Ascending aorta (tissue), 2 donors: Measurements from ENCODE around the gene LAMA5. TPM values are rescaled to one million over a fixed set of nuclear protein-coding genes. Genes with fewer than 3 reads are reported as not detected.

ENCODE experiments used
- DNase-seq, 2 donors: peaks; one replicate each; pipeline ENCODE4 v3.0.0-alpha.2; 2019; ENCODE audit warnings: low spot score in 2 of 2
- H3K27ac ChIP-seq, 2 donors: fragments of 200-600 bp; sonication (generic); one replicate each; pipeline ENCODE4 v1.5.1; 2016 to 2017; ENCODE audit warnings: mild to moderate bottlenecking in 1 of 2
- H3K27me3 ChIP-seq: fragments of 200-600 bp; sonication (generic); one replicate; pipeline ENCODE4 v1.5.1; 2017
- H3K36me3 ChIP-seq, 2 donors: fragments of 200-600 bp; sonication (generic); one replicate each; pipeline ENCODE4 v1.5.1; 2016
- H3K4me1 ChIP-seq, 2 donors: fragments of 200-600 bp; sonication (generic); one replicate each; pipeline ENCODE4 v1.5.1; 2016 to 2017; ENCODE audit warnings: mild to moderate bottlenecking in 1 of 2
- H3K4me3 ChIP-seq, 2 donors: fragments of 200-600 bp; sonication (generic); one replicate each; pipeline ENCODE4 v1.5.1; 2016 to 2017; ENCODE audit warnings: mild to moderate bottlenecking in 1 of 2
- H3K9me3 ChIP-seq, 2 donors: fragments of 200-600 bp; sonication (generic); one replicate each; pipeline ENCODE4 v1.5.1; 2016
- CTCF ChIP-seq, 3 experiments: fragments of 200-600 bp in 2 of 3; fragments of 450-650 bp in 1 of 3; sonication (generic) in 2 of 3; IDR thresholded peaks; one replicate each; pipeline ENCODE4 v1.5.1; 2016 to 2019; ENCODE audit warnings: antibody characterized with exemption in 3 of 3, mild to moderate bottlenecking in 1 of 3, moderate library complexity in 1 of 3
- intact Hi-C: fragments of 100-400 bp; cut with DNase I; formaldehyde crosslinking; loops from one replicate; pipeline ENCODE4 v1.15.1; 2023
- total RNA-seq: library from RNA; depleted of rRNA; stranded (reverse); fragments of >200 nt; gene quantifications from one replicate; pipeline ENCODE4 v1.1.0, GENCODE V29; 2016

LAMA5 gene
- total RNA-seq, 1 donor from 2014 or later, result 469 TPM

- intact Hi-C loops, result loop anchor here (5.0 to 10.0 kb wide), 4 partner anchors 171 to 384 kb away; partner anchors contain the start of genes MTG2, OSBPL2 and TAF4
- no peak for TF ChIP-seq CTCF (IDR thresholded peaks at IDR 0.05)
- H3K4me1 ChIP-seq, result peaks cover 10 to 24% of the 10 kb centered on the region in 2 donors
Measured at GRCh38 chr20:62408055-62408454, 40.9 kb upstream of the LAMA5 start.

DNA sequence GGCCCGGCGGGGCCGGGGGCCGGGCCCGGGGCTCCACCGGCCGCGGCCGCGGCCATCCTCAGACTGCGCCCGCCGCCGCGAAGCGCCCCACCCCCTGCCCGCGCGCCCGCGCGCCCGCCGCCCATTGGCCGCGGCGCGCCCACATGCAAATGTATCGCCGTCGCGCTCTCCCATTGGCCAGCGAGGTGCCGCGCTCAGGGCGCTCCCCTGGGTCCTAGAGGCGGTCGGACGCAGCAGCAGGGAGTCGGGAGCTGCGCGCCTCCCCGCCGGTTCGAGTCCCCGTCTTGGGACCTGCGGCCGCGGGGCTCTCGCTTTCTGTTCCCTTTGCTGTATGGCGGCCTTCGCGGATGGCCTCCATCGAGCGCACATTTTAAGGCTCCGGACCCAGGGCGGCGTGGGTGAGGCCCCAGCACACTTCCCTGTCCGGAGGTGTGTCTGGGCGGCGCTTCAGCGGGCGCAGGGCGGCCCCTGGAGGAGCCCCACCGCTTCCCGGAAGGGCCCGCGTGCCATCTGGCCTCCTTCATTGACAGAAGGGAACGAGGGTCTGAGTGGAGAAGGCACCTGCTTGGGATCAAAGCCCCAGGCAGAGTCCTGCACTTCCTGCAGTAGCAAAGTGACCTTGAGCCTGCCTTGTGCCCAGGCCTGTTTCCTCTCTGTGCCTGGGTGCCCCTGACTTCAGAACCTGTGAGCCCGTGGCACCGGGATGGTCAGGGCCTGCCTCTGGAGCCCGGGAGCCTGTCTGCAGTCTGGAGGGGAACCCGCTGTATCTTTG is 40.3 kb upstream of the LAMA5 start, which contains the start of gene CABLES2:
Gene CABLES2 (minus strand): TSS at position 65 of the 772 bp plus-strand sequence. CDS start 9 bp downstream, at position 56.
- H3K36me3 ChIP-seq, result no peaks in the 10 kb centered on the region
- no peaks in the 10 kb centered on the region for H3K27me3 ChIP-seq
- peak within 1 kb of the TSS; percentile 48 to 72 for H3K27ac ChIP-seq
- intact Hi-C loops, result loop anchor here (1.0 to 10.0 kb wide), 5 partner anchors 20 to 385 kb away; partner anchors contain the start of genes MTG2, OSBPL2, RPS21 and TAF4
- TF ChIP-seq CTCF (IDR thresholded peaks at IDR 0.05), result peak in 1 of 3 experiments; percentile 25
- H3K4me3 ChIP-seq, result peak within 1 kb of the TSS; percentile 69 to 81
- peaks cover 10 to 24% of the 10 kb centered on the region in 2 donors for H3K4me1 ChIP-seq
- H3K9me3 ChIP-seq, result no peaks in the 10 kb centered on the region
- DNase-seq, result peak; percentile 87 to 96

More at GRCh38 chr20:62408055-62408454, 40.9 kb upstream of the LAMA5 start:
- Histone ChIP-seq H3K36me3 (no peaks in the 10 kb centered on the region), H3K27me3 (no peaks in the 10 kb centered on the region), H3K4me3 (no peak overlapping the region), H3K9me3 (no peaks in the 10 kb centered on the region), H3K27ac (no peak overlapping the region)
- DNase-seq, result no peak

- Histone ChIP-seq H3K27me3 (no peaks in the 10 kb centered on the region), H3K4me1 (peaks cover 10 to 24% of the 10 kb centered on the region in 2 donors), H3K36me3 (no peaks in the 10 kb centered on the region), H3K4me3 (peak overlapping the region; percentile 69 to 81), H3K9me3 (no peaks in the 10 kb centered on the region), H3K27ac (peak overlapping the region; percentile 48 to 72)
- no peak for TF ChIP-seq CTCF (IDR thresholded peaks at IDR 0.05)
- DNase-seq, result no peak
- intact Hi-C loops, result loop anchor here (1.0 to 10.0 kb wide), 5 partner anchors 19 to 386 kb away; partner anchors contain the start of genes MTG2, OSBPL2, RPS21 and TAF4
Measured at GRCh38 chr20:62406635-62407176, 39.6 kb upstream of the LAMA5 start.

DNA sequence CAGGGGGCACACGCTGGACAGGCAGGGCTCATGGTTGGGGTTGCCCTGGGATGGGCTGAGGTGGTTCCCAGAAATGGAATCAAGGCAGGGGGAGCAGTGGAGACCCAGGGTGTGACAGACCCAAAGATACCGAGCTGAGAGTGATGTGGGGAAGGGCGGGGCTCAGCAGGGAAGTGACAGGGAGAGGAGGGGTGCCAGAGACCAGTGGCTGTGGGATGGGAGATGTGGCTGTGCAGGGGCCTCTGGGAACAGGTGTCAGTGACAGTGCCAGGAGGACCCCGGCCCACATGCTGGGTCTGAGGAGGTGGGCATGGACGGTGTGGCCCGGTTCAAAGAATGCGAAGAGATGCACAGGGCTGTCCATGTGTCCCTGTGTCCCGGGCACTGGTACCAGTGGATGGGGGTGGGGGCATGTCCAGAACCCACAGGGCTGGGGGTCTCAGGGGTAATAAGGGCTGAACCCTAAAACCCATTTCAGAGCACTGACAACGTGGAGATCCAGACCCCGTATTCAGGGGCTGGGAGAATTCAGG is 38.9 kb upstream of the LAMA5 start:
- Histone ChIP-seq H3K27ac (peak overlapping the region; percentile 31 to 48), H3K4me1 (peaks cover 10 to 24% of the 10 kb centered on the region in 2 donors), H3K4me3 (peak overlapping the region; percentile 69 to 81), H3K9me3 (no peaks in the 10 kb centered on the region), H3K27me3 (no peaks in the 10 kb centered on the region), H3K36me3 (no peaks in the 10 kb centered on the region)
- intact Hi-C loops, result loop anchor here (1.0 to 10.0 kb wide), 5 partner anchors 104 to 386 kb away; partner anchors contain the start of genes ADRM1, MTG2, OSBPL2 and TAF4
- no peak for DNase-seq
- no peak for TF ChIP-seq CTCF (IDR thresholded peaks at IDR 0.05)

DNA sequence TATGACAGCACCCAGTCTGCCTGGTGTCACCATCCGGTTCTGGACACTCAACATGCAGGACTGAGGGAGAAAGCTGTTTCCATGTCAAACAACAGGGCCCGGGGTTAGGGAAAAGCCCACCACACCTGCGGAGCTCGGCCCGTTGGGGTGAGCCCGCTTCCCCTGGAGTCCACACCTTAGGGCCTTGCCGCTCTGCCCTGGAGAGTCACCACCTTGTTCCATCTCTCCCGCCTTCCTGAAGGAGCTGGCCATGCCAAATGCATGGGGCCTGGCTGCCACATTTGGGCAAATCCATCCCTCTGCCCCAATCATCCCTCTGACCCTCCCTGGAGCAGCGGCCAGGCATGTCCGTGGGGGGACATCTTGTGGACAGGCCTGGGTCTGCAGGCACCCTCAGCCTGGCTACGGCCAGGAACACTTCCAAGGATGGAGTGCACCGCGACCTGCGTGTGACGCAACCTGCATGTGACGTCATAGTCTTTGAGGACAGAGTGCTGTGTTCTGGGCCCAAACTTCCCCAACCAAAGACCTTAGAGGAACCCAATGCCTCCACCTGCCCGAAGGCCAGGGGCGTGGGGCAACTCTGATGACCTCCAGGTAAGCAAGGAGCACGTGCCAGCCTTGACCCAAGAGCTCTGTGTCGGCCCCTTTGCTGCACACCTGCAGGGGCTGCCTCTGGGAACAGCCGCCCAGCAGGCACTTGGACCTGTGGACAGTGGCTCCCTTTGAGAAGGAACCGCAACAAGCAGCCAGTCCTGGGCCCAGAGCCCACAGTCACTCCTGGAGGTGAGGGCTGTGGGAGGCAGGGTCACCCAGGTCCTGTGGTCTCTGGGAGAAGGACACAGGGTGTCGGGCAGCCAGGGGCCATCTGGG is 38.2 kb upstream of the LAMA5 start:
- TF ChIP-seq CTCF (IDR thresholded peaks at IDR 0.05), result peak; percentile 45 to 60 (median 54)
- H3K4me3 ChIP-seq, result peak overlapping the region in 1 of 2 donors; percentile 81
- DNase-seq, result no peak
- H3K9me3 ChIP-seq, result no peaks in the 10 kb centered on the region
- intact Hi-C loops, result loop anchor here (1.0 to 10.0 kb wide), 5 partner anchors 103 to 387 kb away; partner anchors contain the start of genes ADRM1, MTG2, OSBPL2 and TAF4
- H3K27ac ChIP-seq, result peak overlapping the region; percentile 31 to 48
- no peaks in the 10 kb centered on the region for H3K36me3 ChIP-seq
- no peaks in the 10 kb centered on the region for H3K27me3 ChIP-seq
- peaks cover 10 to 24% of the 10 kb centered on the region in 2 donors for H3K4me1 ChIP-seq
